Adrenal gland (tissue), 12 donors: ENCODE data around the gene CENPP. TPM values are rescaled to one million over a fixed set of nuclear protein-coding genes. Genes with fewer than 3 reads are reported as not detected.
A peak's percentile ranks its signal among the peaks of the same experiment; 100 is the strongest.

Source experiments
- DNase-seq, 7 donors: peaks; one replicate each; pipeline ENCODE4 v3.0.0-alpha.2; 2019 to 2020
- H3K27ac ChIP-seq, 5 donors: fragments of 200-600 bp; sonication (generic) in 4 of 5; 1 replicate in 3 of 5; 2 replicates in 2 of 5; pipeline versions ENCODE4 v1.5.1 to v1.8.0; 2016 to 2020; ENCODE audit warnings: mild to moderate bottlenecking in 1 of 5
- H3K27me3 ChIP-seq: fragments of 200-600 bp; 2 replicates; pipeline ENCODE4 v1.8.0; 2021
- H3K36me3 ChIP-seq, 2 donors: fragments of 200-600 bp; replicated peaks in 1 of 2; 1 replicate in 1 of 2; 2 replicates in 1 of 2; pipeline versions ENCODE4 v1.5.1 to v1.8.0; 2018 to 2022
- H3K4me1 ChIP-seq, 2 donors: fragments of 200-600 bp; replicated peaks in 1 of 2; 1 replicate in 1 of 2; 2 replicates in 1 of 2; pipeline versions ENCODE4 v1.5.1 to v1.8.0; 2018 to 2021
- H3K4me3 ChIP-seq, 4 donors: fragments of 200-600 bp; sonication (generic) in 3 of 4; one replicate each; pipeline ENCODE4 v1.5.1; 2016 to 2018
- H3K9me3 ChIP-seq, 3 donors: fragments of 200-600 bp; sonication (generic) in 1 of 3; replicated peaks in 1 of 3; 1 replicate in 2 of 3; 2 replicates in 1 of 3; pipeline versions ENCODE4 v1.5.1 to v1.8.0; 2016 to 2021
- CTCF ChIP-seq, 6 experiments: fragments of 450-650 bp in 4 of 6; fragments of 200-600 bp in 2 of 6; sonication (generic) in 1 of 6; IDR thresholded peaks; 1 replicate in 5 of 6; 2 replicates in 1 of 6; pipeline versions ENCODE4 v1.5.1 to v1.8.0; 2016 to 2021; ENCODE audit warnings: antibody characterized with exemption in 6 of 6, mild to moderate bottlenecking in 2 of 6, moderate library complexity in 1 of 6
- POLR2A ChIP-seq, 2 donors: fragments of 450-650 bp; IDR thresholded peaks; one replicate each; pipeline ENCODE4 v1.6.1; 2017; ENCODE audit warnings: antibody characterized with exemption in 2 of 2, mild to moderate bottlenecking in 2 of 2, moderate library complexity in 1 of 2
- WGBS, 4 donors: extraction: QIAGEN DNeasy Blood & Tissue Kit in 2 of 4; methylation state at CpG; one replicate each; pipeline versions ENCODE4 v1.1.5 to v1.1.7; 2013 to 2017; 5-methylcytosine and 5-hydroxymethylcytosine counted together
- intact Hi-C, 2 donors: fragments of 100-400 bp; cut with DNase I; formaldehyde crosslinking; loops; one replicate each; pipeline versions ENCODE4 v1.14.1 to v1.15.0; 2022 to 2023
- polyA plus RNA-seq, 3 donors: library from polyadenylated mRNA; stranded (reverse); fragments of 200-250 nt in 2 of 3; fragments of 350-450 nt in 1 of 3; fragmentation: Illumina TruSeq in 1 of 3; extraction: RNeasy Lipid Tissue Mini Kit (QIAGEN cat#74804) in 1 of 3; gene quantifications; one replicate each; pipeline ENCODE4 v1.2.3, GENCODE V29; 2013 to 2014
- total RNA-seq, 9 donors: library from RNA; depleted of rRNA in 4 of 9; stranded (reverse); fragments of >200 nt in 4 of 9; fragments of 120-200 nt in 1 of 9; fragmentation: NEBNext Ultra II Directional in 1 of 9; extraction: Animal tissue kit (Norgen Biotek cat#: 25700) in 1 of 9; gene quantifications; one replicate each; pipeline versions ENCODE4 v1.1.0 to v1.2.4, GENCODE V29; 2013 to 2023
- donor health status: healthy with polysubstance abuse.
- donor health status: Bipolar disorder and iron deficiency.
- donor health status: DM: yes; HTN: yes; CAD: no.
- donor health status: DM: no; HTN: no; CAD: no.
- donor health status: DM: no; HTN: no; CAD: no.
- donor health status: DM: yes; HTN: yes; CAD: no.

CENPP gene
- total and polyA plus RNA-seq, 12 donors, result 1.1 to 14.0 (median 3.1) TPM

GRCh38 chr9:92404042-92404836 lies 78.5 kb downstream of the CENPP start, which contains the start of gene OGN:
Gene OGN (minus strand): TSS chr9:92404578. CDS start chr9:92403407, 1,171 bp downstream.
- Histone ChIP-seq H3K36me3 (no peaks in the 10 kb centered on the region), H3K9me3 (no peaks in the 10 kb centered on the region), H3K27ac (no peak within 1 kb of the TSS), H3K27me3 (no peaks in the 10 kb centered on the region), H3K4me1 (peaks cover 0 to 19% of the 10 kb centered on the region in 2 donors), H3K4me3 (peak within 1 kb of the TSS in 1 of 4 donors; percentile 28)
- intact Hi-C loops, result no loop called here
- no peak for TF ChIP-seq CTCF (IDR thresholded peaks at IDR 0.05)
- TF ChIP-seq POLR2A (IDR thresholded peaks at IDR 0.05), result no peak
- 77 to 88% (median 81%) methylated on average over 5 of the region's 5 CpGs for WGBS, 4 donors
- DNase-seq, result no peak

GRCh38 chr9:92405818-92406217 lies 80.1 kb downstream of the CENPP start:
- peak overlapping the region in 2 of 5 donors; percentile 14 to 26 for H3K27ac ChIP-seq

GRCh38 chr9:92406477-92406876 lies 80.7 kb downstream of the CENPP start:
- Histone ChIP-seq H3K36me3 (no peaks in the 10 kb centered on the region), H3K27ac (peak overlapping the region in 2 of 5 donors; percentile 14 to 26), H3K4me1 (peaks cover 0 to 19% of the 10 kb centered on the region in 2 donors), H3K27me3 (no peaks in the 10 kb centered on the region), H3K9me3 (no peaks in the 10 kb centered on the region), H3K4me3 (no peak overlapping the region)
- DNase-seq, result peak; percentile 20 to 58 (median 28)
- intact Hi-C loops, result no loop called here
- no peak for TF ChIP-seq CTCF (IDR thresholded peaks at IDR 0.05)
- no peak for TF ChIP-seq POLR2A (IDR thresholded peaks at IDR 0.05)
- WGBS, 4 donors, result 23 to 55% (median 37%) methylated on average over 3 of the region's 3 CpGs

More at GRCh38 chr9:92405818-92406217, 80.1 kb downstream of the CENPP start:
- Histone ChIP-seq H3K27me3 (no peaks in the 10 kb centered on the region), H3K4me3 (no peak overlapping the region), H3K36me3 (no peaks in the 10 kb centered on the region), H3K4me1 (peaks cover 0 to 19% of the 10 kb centered on the region in 2 donors), H3K9me3 (no peaks in the 10 kb centered on the region)
- DNase-seq, result no peak
- WGBS, 4 donors, result 42 to 59% (median 47%) methylated on average over 4 of the region's 4 CpGs
- intact Hi-C loops, result no loop called here
- TF ChIP-seq CTCF (IDR thresholded peaks at IDR 0.05) (no peak), POLR2A (IDR thresholded peaks at IDR 0.05) (no peak)

GRCh38 chr9:92407818-92408217 lies 82.1 kb downstream of the CENPP start:
- H3K27me3 ChIP-seq, result no peaks in the 10 kb centered on the region
- H3K4me3 ChIP-seq, result no peak overlapping the region
- no peak for DNase-seq
- TF ChIP-seq POLR2A (IDR thresholded peaks at IDR 0.05) (no peak), CTCF (IDR thresholded peaks at IDR 0.05) (no peak)
- H3K27ac ChIP-seq, result no peak overlapping the region
- intact Hi-C loops, result no loop called here
- H3K4me1 ChIP-seq, result peaks cover 0 to 19% of the 10 kb centered on the region in 2 donors
- 88 to 98% (median 95%) methylated on average over 2 of the region's 2 CpGs for WGBS, 4 donors
- H3K9me3 ChIP-seq, result no peaks in the 10 kb centered on the region
- H3K36me3 ChIP-seq, result no peaks in the 10 kb centered on the region
